HepG2 (cell line): ENCODE data around the gene NPB. TPM values are rescaled to one million over a fixed set of nuclear protein-coding genes. Genes with fewer than 3 reads are reported as not detected.

ENCODE experiments used
- ATF7-NPFF ChIP-seq: sonication (generic); formaldehyde crosslinking; IDR thresholded peaks from 2 replicates; pipeline ENCODE4 v1.8.1; 2023; ENCODE audit warnings: mild to moderate bottlenecking, low read depth, missing genetic modification reagents, moderate library complexity
- GMEB2 ChIP-seq: IDR thresholded peaks from 2 replicates; pipeline ENCODE4 v1.6.1; 2016; ENCODE audit warnings: missing biosample characterization, missing genetic modification reagents, low read depth
- HNRNPL ChIP-seq: fragments of 200-400 bp; formaldehyde crosslinking; IDR thresholded peaks from 2 replicates; pipeline ENCODE4 v1.6.1; 2017; ENCODE audit warnings: mild to moderate bottlenecking, low read depth, low read length
- HOXA7 ChIP-seq: sonication (generic); formaldehyde crosslinking; IDR thresholded peaks from 2 replicates; pipeline ENCODE4 v1.8.1; 2022; ENCODE audit warnings: mild to moderate bottlenecking, missing genetic modification reagents, moderate library complexity
- IRF9 ChIP-seq: sonication (generic); formaldehyde crosslinking; IDR thresholded peaks from 2 replicates; pipeline ENCODE4 v1.8.0; 2022; ENCODE audit warnings: missing genetic modification reagents, mild to moderate bottlenecking, borderline replicate concordance
- RBFOX2 ChIP-seq: fragments of 200-400 bp; formaldehyde crosslinking; IDR thresholded peaks from 2 replicates; pipeline ENCODE4 v1.6.1; 2017; ENCODE audit warnings: low read depth, mild to moderate bottlenecking, low read length
- RELA ChIP-seq: sonication (generic); formaldehyde crosslinking; IDR thresholded peaks from 2 replicates; pipeline ENCODE4 v1.4.0; 2020; ENCODE audit warnings: missing genetic modification reagents
- RXRB ChIP-seq: IDR thresholded peaks from 2 replicates; pipeline ENCODE4 v1.6.1; 2016; ENCODE audit warnings: borderline replicate concordance, missing genetic modification reagents, missing compliant biosample characterization
- SKIL ChIP-seq: sonication (generic); formaldehyde crosslinking; IDR thresholded peaks from 2 replicates; pipeline ENCODE4 v1.8.0; 2022; ENCODE audit warnings: missing genetic modification reagents, mild to moderate bottlenecking, moderate library complexity, borderline replicate concordance
- SNAPC2 ChIP-seq: sonication (generic); formaldehyde crosslinking; IDR thresholded peaks from 2 replicates; pipeline ENCODE4 v1.8.1; 2022; ENCODE audit warnings: mild to moderate bottlenecking, missing genetic modification reagents
- SOX13 ChIP-seq, 3 experiments: fragments of 450-650 bp in 1 of 3; sonication (generic) in 1 of 3; formaldehyde crosslinking in 1 of 3; IDR thresholded peaks in 2 of 3; conservative IDR thresholded peaks in 1 of 3; 2 replicates each; pipeline versions ENCODE4 v1.5.0 to v1.6.1; 2016 to 2020; ENCODE audit warnings: antibody characterized with exemption in 1 of 3, mild to moderate bottlenecking in 1 of 3, missing compliant biosample characterization in 1 of 3, missing genetic modification reagents in 1 of 3, moderate library complexity in 1 of 3
- ZC3H4 ChIP-seq: sonication (generic); formaldehyde crosslinking; IDR thresholded peaks from 2 replicates; pipeline ENCODE4 v1.4.0; 2020; ENCODE audit warnings: missing genetic modification reagents, borderline replicate concordance
- ZFY ChIP-seq: sonication (generic); formaldehyde crosslinking; IDR thresholded peaks from 2 replicates; pipeline ENCODE4 v1.4.0; 2020; ENCODE audit warnings: missing genetic modification reagents
- ZMAT3 ChIP-seq: sonication (generic); formaldehyde crosslinking; conservative IDR thresholded peaks from 2 replicates; pipeline ENCODE4 v1.7.0; 2021; ENCODE audit warnings: missing genetic modification reagents
- ZNF367 ChIP-seq: sonication (generic); formaldehyde crosslinking; IDR thresholded peaks from 2 replicates; pipeline ENCODE4 v1.4.0; 2020; ENCODE audit warnings: missing genetic modification reagents, borderline replicate concordance
- ZNF503 ChIP-seq: sonication (generic); formaldehyde crosslinking; IDR thresholded peaks from 2 replicates; pipeline ENCODE4 v1.4.0; 2020; ENCODE audit warnings: missing genetic modification reagents
- ZNF552 ChIP-seq: sonication (generic); formaldehyde crosslinking; IDR thresholded peaks from 2 replicates; pipeline ENCODE4 v1.9.0; 2022; ENCODE audit warnings: missing genetic modification reagents, mild to moderate bottlenecking, borderline replicate concordance
- ZNF615 ChIP-seq: sonication (generic); formaldehyde crosslinking; IDR thresholded peaks from 2 replicates; pipeline ENCODE4 v1.5.0; 2020; ENCODE audit warnings: mild to moderate bottlenecking, missing genetic modification reagents, borderline replicate concordance
- polyA plus RNA-seq, 8 experiments: library from polyadenylated mRNA; depleted of rRNA in 3 of 8; stranded (reverse) in 7 of 8; unstranded in 1 of 8; fragments of >200 nt; fragmentation: Illumina TruSeq in 4 of 8; extraction: Trizol in 4 of 8; gene quantifications; 2 replicates each; pipeline versions ENCODE4 v1.2.1 to v1.2.3, GENCODE V29; 2011 to 2016; ENCODE audit warnings: low read depth in 4 of 8, missing spikeins in 1 of 8, mixed read lengths in 1 of 8; ENCODE audit not compliant: insufficient read depth in 1 of 8
- total RNA-seq, 5 experiments: library from RNA; depleted of rRNA; stranded (reverse); fragments of >200 nt; fragmentation: Illumina TruSeq; extraction: Trizol; gene quantifications; 2 replicates each; pipeline ENCODE4 v1.2.3, GENCODE V29; 2016; ENCODE audit warnings: low read depth in 1 of 5
- TF ChIP-seq, protein P1 (sequence below): sonication (generic); formaldehyde crosslinking; IDR thresholded peaks from 2 replicates; pipeline ENCODE4 v1.5.1; 2020; ENCODE audit warnings: missing genetic modification reagents, mild to moderate bottlenecking, borderline replicate concordance

NPB gene
- total and polyA plus RNA-seq, 2 of the 13 experiments (the other 11 are each of a cell fraction or from before 2014, with no cell fraction given) = 0.11 to 0.93 TPM

DNA sequence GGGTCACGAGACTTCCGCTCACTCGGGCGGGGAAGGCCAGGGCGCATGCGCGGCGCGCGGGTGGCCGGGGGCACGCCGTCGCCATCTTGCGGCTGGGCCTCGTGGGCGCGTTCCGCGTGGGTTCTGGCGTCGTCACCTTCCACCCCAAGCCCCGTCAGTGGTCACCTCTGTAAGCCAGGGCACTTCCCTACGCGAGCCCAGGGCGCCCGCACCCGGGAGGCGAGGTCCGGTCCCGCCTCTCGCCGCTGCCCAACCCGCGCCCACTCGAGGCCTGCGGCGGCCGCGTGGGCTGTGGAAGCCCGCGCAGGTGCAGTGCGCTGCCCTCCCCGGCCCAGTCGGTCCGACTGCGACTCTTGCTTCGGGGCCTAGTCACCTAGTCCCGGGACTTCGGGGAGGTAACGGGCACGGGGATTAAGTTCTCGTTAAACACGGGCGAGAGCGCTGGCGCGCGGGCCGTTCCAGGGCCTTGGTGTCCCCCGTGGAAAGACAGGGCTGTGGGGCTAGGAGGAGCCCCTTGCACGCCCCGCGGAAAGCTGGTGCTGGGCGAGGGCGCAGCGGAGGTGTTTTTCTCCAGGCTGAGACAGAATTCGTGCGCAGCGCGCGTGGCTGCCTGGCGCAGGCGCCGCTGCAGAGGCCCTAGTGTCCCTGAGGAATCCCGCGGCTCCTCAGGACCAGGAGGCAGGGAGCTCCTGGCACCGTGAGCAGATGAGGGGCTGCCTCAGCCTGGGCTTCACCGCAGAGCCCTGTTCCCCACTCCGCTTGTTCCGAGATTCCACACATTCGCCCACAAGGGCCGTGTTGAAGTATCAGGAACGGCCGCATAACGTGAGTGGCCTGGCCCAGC is 30.4 kb upstream of the NPB start (continued):
- TF ChIP-seq SKIL (CRISPR knock-in tag) (peak; percentile 31), RXRB (CRISPR knock-in tag) (peak; percentile 76), GMEB2 (CRISPR knock-in tag) (peak; percentile 70), ZNF503 (CRISPR knock-in tag) (0 out of 2 replicates have a peak, but pooled peaks have one; percentile 14), ZNF615 (CRISPR knock-in tag) (no peak), ATF7-NPFF (CRISPR knock-in tag) (peak; percentile 96), IRF9 (CRISPR knock-in tag) (peak; percentile 98), RELA (CRISPR knock-in tag) (peak; percentile 62; the same call in 1 of the 2 replicates), RBFOX2 (peak; percentile 98), ZMAT3 (CRISPR knock-in tag) (peak; percentile 99), ZFY (peak; percentile 82), SOX13 (IDR thresholded peaks at IDR 0.05) (no peak; the same call in 1 of the 2 replicates), SOX13 (CRISPR knock-in tag; conservative IDR thresholded peaks at IDR 0.05 in 1 of 2, IDR thresholded peaks at IDR 0.05 in 1 of 2) (no peak), ZNF367 (CRISPR knock-in tag) (no peak; the same call in 1 of the 2 replicates), ZC3H4 (CRISPR knock-in tag) (peak; percentile 57; the same call in 1 of the 2 replicates), HOXA7 (CRISPR knock-in tag) (peak; percentile 89), HNRNPL (peak; percentile 74; the same call in 1 of the 2 replicates), SNAPC2 (CRISPR knock-in tag) (peak; percentile 56; the same call in 1 of the 2 replicates), ZNF552 (CRISPR knock-in tag) (peak; percentile 98)
- TF ChIP-seq, protein P1, sequence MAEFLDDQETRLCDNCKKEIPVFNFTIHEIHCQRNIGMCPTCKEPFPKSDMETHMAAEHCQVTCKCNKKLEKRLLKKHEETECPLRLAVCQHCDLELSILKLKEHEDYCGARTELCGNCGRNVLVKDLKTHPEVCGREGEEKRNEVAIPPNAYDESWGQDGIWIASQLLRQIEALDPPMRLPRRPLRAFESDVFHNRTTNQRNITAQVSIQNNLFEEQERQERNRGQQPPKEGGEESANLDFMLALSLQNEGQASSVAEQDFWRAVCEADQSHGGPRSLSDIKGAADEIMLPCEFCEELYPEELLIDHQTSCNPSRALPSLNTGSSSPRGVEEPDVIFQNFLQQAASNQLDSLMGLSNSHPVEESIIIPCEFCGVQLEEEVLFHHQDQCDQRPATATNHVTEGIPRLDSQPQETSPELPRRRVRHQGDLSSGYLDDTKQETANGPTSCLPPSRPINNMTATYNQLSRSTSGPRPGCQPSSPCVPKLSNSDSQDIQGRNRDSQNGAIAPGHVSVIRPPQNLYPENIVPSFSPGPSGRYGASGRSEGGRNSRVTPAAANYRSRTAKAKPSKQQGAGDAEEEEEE = no peak
